SK-N-MC (cell line): Measurements from ENCODE around the gene CHP2.
A peak's percentile ranks its signal among the peaks of the same experiment; 100 is the strongest.
"Not testable (repeated sequence)": the region's sequence is repeated elsewhere in the genome, so short reads cannot be mapped to it uniquely, and the experiment has no call there.

Experiments
- DNase-seq: peaks from one replicate; pipeline ENCODE4 v3.0.0-alpha.2; 2011; ENCODE audit warnings: low read depth, low spot score
- H3K27ac ChIP-seq: fragments of 200-600 bp; sonication (generic); 2 replicates; pipeline ENCODE4 v1.5.1; 2016; ENCODE audit warnings: mixed run types
- H3K36me3 ChIP-seq: fragments of 200-600 bp; sonication (generic); 2 replicates; pipeline ENCODE4 v1.6.1; 2017; ENCODE audit warnings: antibody characterized with exemption, low read length, mixed read lengths; ENCODE audit not compliant: insufficient read depth
- H3K4me3 ChIP-seq: fragments of 200-600 bp; sonication (generic); 2 replicates; pipeline ENCODE4 v1.5.1; 2016
- H3K9ac ChIP-seq: fragments of 200-600 bp; sonication (generic); 2 replicates; pipeline ENCODE4 v1.8.0; 2017; ENCODE audit warnings: mixed run types, mixed read lengths; ENCODE audit not compliant: insufficient read length
- H3K9me3 ChIP-seq: fragments of 200-600 bp; sonication (generic); 2 replicates; pipeline ENCODE4 v1.6.1; 2017; ENCODE audit warnings: low read depth, mild to moderate bottlenecking, antibody characterized with exemption, low read length, moderate library complexity, mixed read lengths
- EZH2 ChIP-seq: fragments of 200-600 bp; sonication (generic); IDR thresholded peaks from one replicate; pipeline ENCODE4 v1.6.1; 2017; ENCODE audit warnings: antibody characterized with exemption
- FOXP2 ChIP-seq: optimal IDR thresholded peaks from 2 replicates; pipeline ENCODE3; 2011; ENCODE audit warnings: mild to moderate bottlenecking, moderate library complexity; ENCODE audit not compliant: insufficient read depth; ENCODE audit errors: extremely low read length, control extremely low read depth
- POLR2AphosphoS5 ChIP-seq: IDR thresholded peaks from 2 replicates; pipeline ENCODE4 v1.6.1; 2012; ENCODE audit warnings: mild to moderate bottlenecking, low read depth, low read length, borderline replicate concordance

The CHP2 gene

DNA sequence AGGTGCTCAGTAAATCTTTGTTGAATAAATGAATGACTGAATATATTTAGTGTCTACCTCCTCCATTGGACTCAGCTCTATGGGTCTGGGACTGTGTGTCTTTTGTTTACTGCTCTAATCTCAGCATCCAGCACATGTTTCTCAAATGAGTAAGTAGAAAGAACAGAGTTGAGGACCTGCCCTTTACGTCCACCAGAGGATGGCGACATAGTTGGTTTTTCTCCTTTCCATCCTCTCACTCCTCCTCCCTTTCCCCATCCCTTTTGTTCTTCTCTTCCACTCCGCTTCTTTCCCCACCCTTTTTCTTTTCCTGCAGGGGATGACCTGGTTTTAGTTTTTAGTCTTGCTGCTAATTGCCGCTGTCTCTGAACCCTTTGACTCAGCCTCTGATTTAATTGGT lies 12.1 kb upstream of the CHP2 start:
- no peak for DNase-seq
- no peaks in the 10 kb centered on the region for H3K9me3 ChIP-seq
- no peak overlapping the region for H3K9ac ChIP-seq
- TF ChIP-seq POLR2AphosphoS5 (no peak), FOXP2 (no peak), EZH2 (no peak)
- no peak overlapping the region for H3K4me3 ChIP-seq
- no peak overlapping the region for H3K27ac ChIP-seq
- no peaks in the 10 kb centered on the region for H3K36me3 ChIP-seq

DNA sequence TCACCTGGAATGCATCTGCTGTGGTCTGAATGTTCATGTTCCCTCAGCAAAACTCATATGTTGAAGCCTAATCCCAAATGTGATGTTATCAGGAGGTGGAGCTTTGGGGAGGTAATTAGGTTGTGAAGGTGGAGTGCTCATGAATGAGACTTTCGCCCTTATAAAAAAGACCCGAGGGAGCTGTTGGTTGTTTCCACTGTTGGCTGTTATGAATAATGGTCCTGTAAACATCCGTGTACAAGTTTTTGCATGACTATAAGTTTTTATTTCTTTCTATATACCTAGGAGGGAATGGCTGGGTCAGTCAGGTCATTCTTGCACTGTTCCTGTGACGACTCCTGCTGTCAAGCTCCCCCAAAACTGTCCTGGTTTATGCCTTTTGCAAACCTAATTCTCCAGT lies 9.6 kb upstream of the CHP2 start:
- H3K9ac ChIP-seq: no peak overlapping the region
- H3K9me3 ChIP-seq: no peaks in the 10 kb centered on the region
- DNase-seq: no peak
- no peak overlapping the region for H3K4me3 ChIP-seq
- H3K27ac ChIP-seq: no peak overlapping the region
- H3K36me3 ChIP-seq: no peaks in the 10 kb centered on the region
- TF ChIP-seq EZH2 (no peak), POLR2AphosphoS5 (no peak), FOXP2 (no peak)

DNA sequence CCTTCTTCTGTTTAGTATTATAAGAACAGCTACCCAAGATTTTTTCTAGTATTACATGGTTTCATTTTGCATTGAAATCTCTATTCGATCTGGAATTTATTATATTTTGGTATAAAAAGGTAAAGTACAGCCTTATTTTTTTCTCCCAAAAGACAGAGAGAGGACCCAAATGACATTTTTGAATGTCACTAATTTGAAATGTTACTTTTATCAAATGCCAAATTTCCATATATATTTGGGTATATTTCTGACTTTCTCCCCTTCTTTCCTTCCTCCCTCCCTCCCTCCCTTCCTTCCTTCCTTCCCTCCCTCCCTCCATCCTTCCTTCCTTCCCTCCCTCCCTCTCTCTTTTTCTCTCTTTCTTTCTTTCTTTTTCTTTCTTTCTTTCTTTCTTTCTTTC lies 6.2 kb upstream of the CHP2 start:
- H3K4me3 ChIP-seq: no peak overlapping the region
- TF ChIP-seq FOXP2 (no peak), POLR2AphosphoS5 (no peak), EZH2 (no peak)
- H3K27ac ChIP-seq: peak overlapping the region; percentile 70
- no peak for DNase-seq
- no peaks in the 10 kb centered on the region for H3K9me3 ChIP-seq
- H3K36me3 ChIP-seq: no peaks in the 10 kb centered on the region
- no peak overlapping the region for H3K9ac ChIP-seq

DNA sequence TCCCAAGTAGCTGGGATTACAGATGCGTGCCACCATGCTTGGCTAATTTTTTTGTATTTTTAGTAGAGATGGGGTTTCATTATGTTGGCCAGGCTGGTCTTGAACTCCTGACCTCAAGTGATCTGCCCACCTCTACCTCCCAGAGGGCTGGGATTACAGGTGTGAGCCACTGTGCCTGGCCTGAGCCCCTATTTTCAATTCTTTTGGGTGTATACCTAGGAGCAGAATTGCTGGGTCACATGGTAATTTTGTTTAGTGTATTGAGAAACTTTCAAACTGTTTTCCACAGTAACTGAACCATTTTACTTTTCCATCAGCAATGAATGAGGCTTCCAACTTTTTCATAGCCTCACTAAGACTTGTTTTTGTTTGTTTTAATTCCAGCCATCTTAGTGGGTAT lies 3.8 kb upstream of the CHP2 start:
- not testable (repeated sequence) for H3K27ac ChIP-seq, H3K9me3 ChIP-seq, DNase-seq, H3K4me3 ChIP-seq, H3K36me3 ChIP-seq, H3K9ac ChIP-seq

DNA sequence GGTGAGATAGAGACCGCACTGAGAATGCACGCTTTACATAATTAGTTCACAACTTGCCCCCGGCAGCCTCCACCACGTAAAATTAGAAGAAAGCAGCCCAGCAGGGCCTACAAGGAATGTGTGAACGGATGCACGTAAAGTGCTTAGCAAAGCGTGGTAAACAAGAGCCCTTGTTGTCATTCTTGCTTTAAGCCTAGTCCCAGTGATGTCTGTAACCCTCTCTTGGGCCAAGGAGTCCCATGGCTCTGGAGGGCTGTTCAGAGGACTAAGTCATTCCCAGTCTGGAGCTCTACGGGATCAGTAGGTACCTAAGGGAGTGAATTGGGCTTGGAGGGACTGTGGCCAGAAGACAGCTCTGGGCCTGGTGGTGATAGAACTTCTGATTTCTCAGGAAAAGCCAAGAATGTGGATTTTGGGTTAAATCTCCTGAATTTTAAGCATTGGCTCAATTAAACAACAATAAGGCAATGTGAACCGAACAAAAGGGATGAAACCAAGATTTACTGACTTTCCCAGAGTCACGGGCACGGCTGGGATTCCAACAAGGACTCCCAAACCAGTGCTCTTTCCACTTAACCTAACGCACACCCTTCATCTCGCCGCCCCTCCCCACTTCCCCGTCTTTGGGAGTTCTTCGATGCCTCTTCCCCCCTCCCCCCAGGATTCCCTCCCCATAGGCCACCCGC lies 775 bp upstream of the CHP2 start:
- no peaks in the 10 kb centered on the region for H3K36me3 ChIP-seq
- H3K9me3 ChIP-seq: no peaks in the 10 kb centered on the region
- DNase-seq: no peak
- no peak overlapping the region for H3K9ac ChIP-seq
- no peak overlapping the region for H3K4me3 ChIP-seq
- no peak for TF ChIP-seq POLR2AphosphoS5
- no peak for TF ChIP-seq EZH2
- no peak for TF ChIP-seq FOXP2
- no peak overlapping the region for H3K27ac ChIP-seq

DNA sequence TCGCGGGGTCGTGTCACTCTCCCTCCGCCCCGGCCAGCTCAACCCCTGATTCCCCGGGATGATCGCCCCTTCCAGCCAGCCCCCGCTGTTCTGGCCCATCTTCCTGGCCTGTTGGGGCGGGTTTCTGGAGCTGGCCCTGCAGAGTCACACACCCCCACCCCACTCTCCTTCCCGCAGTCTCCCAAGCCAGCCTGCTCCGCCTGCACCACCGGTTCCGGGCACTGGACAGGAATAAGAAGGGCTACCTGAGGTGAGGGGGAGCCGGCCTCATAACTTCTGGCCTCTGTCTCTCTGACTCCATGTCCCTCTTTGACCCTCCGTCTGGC lies 621 bp downstream of the CHP2 start:
- H3K27ac ChIP-seq: no peak overlapping the region
- no peak for DNase-seq
- H3K4me3 ChIP-seq: no peak overlapping the region
- no peaks in the 10 kb centered on the region for H3K36me3 ChIP-seq
- H3K9me3 ChIP-seq: no peaks in the 10 kb centered on the region
- no peak overlapping the region for H3K9ac ChIP-seq
- TF ChIP-seq FOXP2 (no peak), POLR2AphosphoS5 (no peak), EZH2 (no peak)

DNA sequence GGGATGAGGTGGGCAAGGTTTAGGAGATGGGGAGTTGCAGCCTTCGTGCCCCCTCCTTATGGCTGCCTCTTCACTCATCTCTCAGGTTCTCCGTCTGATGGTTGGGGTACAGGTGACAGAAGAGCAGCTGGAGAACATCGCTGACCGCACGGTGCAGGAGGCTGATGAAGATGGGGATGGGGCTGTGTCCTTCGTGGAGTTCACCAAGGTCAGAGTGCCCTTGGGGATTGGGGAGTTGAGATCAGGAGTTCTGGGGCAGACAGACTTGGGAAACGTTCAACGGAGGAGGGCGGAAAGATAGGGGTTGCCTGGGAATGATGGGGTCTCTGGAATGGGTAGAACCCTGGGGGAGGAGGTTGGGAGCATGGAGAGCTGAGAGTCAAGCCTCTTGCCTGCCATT lies 2.3 kb downstream of the CHP2 start:
- Histone ChIP-seq H3K4me3 (no peak overlapping the region), H3K36me3 (no peaks in the 10 kb centered on the region), H3K9ac (no peak overlapping the region), H3K27ac (no peak overlapping the region), H3K9me3 (no peaks in the 10 kb centered on the region)
- no peak for TF ChIP-seq POLR2AphosphoS5
- TF ChIP-seq FOXP2: no peak
- TF ChIP-seq EZH2: no peak
- DNase-seq: no peak

DNA sequence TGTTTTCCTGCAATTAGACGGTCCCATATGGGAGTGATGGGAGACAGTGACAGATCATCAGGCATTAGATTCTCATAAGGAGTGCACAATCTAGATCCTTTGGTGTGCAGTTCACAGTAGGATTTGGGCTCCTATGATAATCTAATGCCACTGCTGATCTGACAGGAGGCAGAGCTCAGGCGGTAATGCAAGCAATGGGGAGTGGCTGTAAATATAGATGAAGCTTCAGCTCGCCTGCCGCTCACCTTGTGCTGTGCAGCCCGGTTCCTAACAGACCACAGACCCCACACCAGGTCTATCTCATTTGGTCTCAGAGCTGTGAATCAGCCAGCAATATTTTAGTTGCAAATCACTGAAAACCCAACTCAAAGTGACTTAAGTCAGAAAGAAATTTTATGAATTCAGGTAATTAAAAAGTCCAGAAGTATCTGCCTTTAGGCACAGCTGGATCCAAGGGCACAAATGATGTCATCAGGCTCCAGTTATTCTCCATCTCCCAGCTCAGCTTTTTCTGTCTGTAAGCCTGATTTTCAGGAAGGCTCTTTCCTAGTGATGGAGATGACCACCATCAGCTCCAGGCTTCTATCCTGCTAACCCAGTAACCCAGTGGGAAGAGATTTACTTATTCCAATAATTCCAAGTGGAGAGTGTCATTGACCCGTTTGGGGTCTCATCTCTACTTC lies 3.3 kb downstream of the CHP2 start:
- Histone ChIP-seq H3K36me3 (no peaks in the 10 kb centered on the region), H3K4me3 (no peak overlapping the region), H3K9me3 (no peaks in the 10 kb centered on the region), H3K9ac (no peak overlapping the region), H3K27ac (no peak overlapping the region)
- DNase-seq: no peak
- TF ChIP-seq FOXP2: no peak
- TF ChIP-seq EZH2: no peak
- TF ChIP-seq POLR2AphosphoS5: no peak

DNA sequence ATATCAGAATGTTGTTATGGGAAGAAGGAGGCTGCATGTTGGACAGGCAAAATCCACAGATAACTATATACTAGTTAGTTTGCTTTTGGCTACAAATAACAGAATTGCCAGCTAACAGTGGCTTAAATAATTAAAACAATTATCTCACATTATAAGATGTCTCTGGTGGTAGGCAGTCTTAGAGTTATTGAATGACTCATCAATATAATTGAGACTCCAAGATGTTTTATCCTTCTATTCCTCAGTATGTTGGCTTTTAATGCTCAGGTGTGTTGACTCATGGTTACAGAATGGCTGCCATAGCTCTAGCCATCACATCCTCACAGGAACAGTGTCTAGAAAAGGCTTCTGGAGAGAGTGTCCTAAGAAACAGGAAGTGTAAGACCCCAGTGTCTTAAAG lies 11.1 kb downstream of the CHP2 start:
- Histone ChIP-seq H3K9ac (no peak overlapping the region), H3K9me3 (0 out of 2 replicates have a peak, but pooled peaks cover 2% of the 10 kb centered on the region), H3K4me3 (no peak overlapping the region), H3K27ac (no peak overlapping the region), H3K36me3 (no peaks in the 10 kb centered on the region)
- no peak for DNase-seq
- no peak for TF ChIP-seq POLR2AphosphoS5
- TF ChIP-seq EZH2: no peak
